GM19023 (cell line): ENCODE results near the gene CCT8.
"Not testable (repeated sequence)": the region's sequence is repeated elsewhere in the genome, so short reads cannot be mapped to it uniquely, and the experiment has no call there.

Experiments
- ATAC-seq: cut with Tn5 transposase; IDR thresholded peaks from one replicate; pipeline ENCODE4 v1.9.1; 2021; ENCODE audit warnings: mild to moderate bottlenecking, moderate library complexity; ENCODE audit not compliant: unreplicated experiment

CCT8 gene

GRCh38 chr21:29078869-29079767 is 5.7 kb upstream of the CCT8 start:
- peak; percentile 51 for ATAC-seq

DNA sequence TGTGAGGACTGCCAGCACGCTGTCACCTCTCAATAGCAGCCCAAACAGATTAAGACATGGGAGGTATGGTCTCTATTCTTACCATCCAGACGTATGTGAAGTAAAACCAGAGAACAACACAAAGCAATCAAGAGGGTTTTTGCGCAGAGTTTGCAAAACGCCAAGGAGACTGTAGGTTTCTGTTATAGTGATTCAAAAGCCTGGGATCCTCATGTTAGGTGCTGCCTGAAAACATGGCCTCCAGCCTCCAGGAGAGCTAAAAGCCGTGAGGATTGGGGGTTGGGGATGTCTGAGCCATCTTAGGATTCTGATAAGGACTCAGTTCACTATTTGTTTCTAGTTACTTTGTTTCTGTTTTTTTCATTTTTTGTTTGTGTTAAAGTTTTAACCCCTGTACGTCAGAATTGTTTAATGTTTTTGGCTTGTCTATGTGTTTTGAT is 4.2 kb upstream of the CCT8 start:
- ATAC-seq = no peak

DNA sequence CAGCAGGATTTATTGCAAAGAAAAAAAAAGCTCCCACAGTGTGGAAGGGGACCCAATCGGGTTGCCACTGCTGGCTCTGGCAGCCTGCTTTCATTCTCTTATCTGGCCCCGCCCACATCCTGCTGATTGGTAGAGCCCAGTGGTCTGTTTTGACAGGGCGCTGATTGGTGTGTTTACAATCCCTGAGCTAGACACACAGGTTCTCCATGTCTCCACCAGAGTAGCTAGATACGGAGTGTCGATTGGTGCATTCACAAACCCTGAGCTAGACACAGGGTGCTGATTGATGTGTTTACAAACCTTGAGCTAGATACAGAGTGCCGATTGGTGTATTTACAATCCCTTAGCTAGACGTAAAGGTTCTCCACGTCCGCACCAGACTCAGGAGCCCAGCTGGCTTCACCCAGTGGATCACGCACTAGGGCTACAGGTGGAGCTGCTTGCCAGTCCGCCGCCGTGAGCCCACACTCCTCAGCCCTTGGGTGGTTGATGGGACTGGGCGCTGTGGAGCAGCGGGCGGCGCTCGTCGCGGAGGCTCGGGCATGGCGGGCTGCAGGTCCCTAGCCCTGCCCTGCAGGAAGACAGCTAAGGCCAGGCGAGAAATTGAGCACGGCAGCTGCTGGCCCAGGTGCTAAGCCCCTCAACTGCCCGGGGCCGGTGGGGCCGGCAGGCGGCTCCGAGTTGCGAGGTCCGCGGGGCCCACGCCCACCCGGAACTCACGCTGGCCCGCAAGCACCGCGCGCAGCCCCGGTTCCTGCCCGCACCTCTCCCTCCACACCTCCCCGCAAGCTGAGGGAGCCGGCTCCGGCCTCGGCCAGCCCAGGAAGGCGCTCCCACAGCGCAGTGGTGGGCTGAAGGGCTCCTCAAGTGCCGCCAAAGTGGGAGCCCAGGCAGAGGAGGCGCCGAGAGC is 3.5 kb upstream of the CCT8 start:
- not testable (repeated sequence) for ATAC-seq

DNA sequence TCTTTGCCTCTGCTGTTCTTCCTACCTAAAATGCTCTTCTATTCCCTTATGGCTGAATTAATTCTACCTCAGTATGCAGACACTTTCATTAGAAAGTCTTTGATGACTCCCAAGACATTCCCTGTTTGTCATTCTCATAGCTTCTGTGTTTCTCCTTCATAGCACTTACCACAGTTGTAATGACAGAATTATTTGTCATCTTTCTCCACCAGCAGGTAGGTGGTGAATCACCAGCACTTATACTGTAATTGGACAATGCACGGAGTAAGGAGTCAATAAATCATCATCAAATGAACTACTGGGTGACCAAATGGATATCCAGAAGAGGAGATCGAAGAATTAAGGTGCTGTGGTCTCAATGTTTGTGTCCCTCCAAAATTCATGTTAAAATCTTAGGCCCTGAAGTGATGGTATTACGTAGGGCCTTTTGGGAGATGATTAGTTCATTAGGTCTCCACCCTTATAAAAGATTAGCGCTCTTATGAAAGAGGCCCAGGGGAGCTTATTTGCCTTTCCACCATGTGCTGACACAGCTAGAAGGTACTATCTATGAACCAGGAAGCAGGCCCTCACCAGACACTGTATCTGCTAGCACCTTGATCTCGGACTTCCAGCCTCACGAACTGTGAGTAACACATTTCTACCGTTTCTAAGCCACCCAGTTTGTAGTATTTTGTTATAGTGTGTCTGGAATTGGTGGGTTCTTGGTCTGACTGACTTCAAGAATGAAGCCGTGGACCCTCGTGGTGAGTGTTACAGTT is 2.4 kb upstream of the CCT8 start:
- no peak for ATAC-seq

- ATAC-seq = no peak
Observed at GRCh38 chr21:29074783-29075182, 1.3 kb upstream of the CCT8 start.

GRCh38 chr21:29074007-29074376 is 544 bp upstream of the CCT8 start:
- peak; percentile 24 for ATAC-seq

DNA sequence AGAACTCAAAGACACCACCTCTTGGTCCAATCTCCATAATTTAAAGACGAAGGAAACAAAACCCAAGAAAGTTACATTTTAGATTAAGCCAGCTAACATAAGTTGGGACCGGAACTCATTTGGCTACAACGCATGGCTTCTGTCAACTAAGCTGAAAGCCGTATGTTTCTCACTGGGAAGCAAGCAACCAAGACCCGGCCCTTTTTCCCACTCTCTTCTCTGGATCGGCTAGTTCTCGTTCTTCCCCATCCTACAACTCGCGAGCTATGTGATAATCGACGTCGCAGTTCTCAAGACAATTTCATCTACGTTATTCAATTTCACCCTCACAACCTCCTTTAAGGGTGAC is 601 bp downstream of the CCT8 start:
- no peak for ATAC-seq

DNA sequence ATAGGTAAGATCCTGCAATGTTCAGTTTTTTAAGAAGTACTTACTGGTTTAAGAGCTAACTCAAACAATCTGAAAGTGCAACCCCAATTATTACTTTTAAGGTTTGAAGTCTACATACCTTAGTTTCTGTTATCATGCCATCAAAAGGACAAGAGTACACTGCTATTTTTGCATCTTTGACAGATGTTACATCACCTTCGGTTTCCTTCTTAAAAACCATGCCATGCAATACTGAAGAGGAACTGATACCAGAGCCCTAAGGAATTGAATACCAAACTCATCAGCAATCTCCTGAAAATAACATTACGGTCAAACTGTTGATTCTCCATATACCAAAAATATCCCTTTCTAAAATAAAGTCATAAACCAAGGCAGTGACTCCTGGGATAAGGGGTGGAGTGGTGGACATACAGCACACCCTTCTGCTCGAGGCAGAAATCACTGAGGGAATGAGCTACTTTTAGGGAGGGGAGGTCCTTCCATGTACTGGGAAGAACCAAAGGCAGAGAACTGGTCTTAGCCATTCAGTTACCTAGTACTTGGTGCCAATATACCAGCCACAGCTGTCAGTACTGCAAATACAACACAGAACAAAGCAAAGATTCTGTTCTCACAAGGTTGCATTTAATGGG is 8.5 kb downstream of the CCT8 start:
- peak; percentile 97 for ATAC-seq

GRCh38 chr21:29056538-29057050 is 16.9 kb downstream of the CCT8 start:
- ATAC-seq = no peak

DNA sequence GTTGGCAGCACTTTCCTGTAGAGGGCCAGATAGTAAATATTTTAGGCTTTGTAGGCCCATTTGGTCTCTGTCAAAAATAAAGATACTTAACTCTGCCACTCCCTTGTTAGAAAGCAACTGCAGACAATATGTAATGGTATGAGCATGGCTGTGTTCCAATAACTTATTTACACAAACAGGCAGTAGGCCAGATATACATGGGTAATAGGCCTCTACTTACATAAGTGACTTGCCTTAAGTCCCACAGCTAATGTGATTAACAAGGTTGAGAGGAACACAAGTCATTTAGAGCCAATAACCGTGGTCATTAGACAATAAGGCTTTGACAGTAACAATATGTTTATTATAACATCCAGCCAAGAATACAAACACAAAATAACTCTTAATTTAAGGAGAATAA is 17.4 kb downstream of the CCT8 start:
- no peak for ATAC-seq

- ATAC-seq = no peak
Observed at GRCh38 chr21:29055080-29055479, 18.4 kb downstream of the CCT8 start.

- ATAC-seq = no peak
Observed at GRCh38 chr21:29053656-29054055, 19.8 kb downstream of the CCT8 start.

GRCh38 chr21:29053011-29053553 is 20.4 kb downstream of the CCT8 start:
- no peak for ATAC-seq

GRCh38 chr21:29052224-29052623 is 21.2 kb downstream of the CCT8 start:
- no peak for ATAC-seq

- no peak for ATAC-seq
Observed at GRCh38 chr21:29034678-29035077, 38.8 kb downstream of the CCT8 start.

- ATAC-seq = no peak
Observed at GRCh38 chr21:29033871-29034270, 39.6 kb downstream of the CCT8 start.

GRCh38 chr21:29033301-29033700 is 40.1 kb downstream of the CCT8 start:
- no peak for ATAC-seq

- ATAC-seq = no peak
Observed at GRCh38 chr21:29030909-29031308, 42.5 kb downstream of the CCT8 start.

- ATAC-seq = no peak
Observed at GRCh38 chr21:29029524-29029923, 43.9 kb downstream of the CCT8 start.

DNA sequence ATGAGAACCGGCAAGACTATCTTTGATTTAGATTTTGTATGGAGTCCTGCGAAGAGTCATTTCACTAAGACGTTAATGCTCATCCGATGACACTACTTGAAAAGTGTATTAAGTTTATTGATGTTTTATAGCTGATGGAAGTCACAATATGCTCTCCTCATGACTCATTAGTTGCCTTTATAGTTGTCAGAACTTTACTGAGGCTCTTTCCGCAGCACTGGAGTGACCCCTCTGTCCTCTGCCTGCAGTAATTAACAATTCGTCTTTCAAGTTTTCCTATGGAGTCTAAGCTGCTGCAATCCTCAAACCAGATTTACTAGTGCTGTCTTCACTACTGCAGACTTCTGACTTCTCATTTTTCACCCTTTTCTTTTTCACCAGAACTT is 48.1 kb downstream of the CCT8 start:
- ATAC-seq = no peak
